Glutamatergic neuron (in vitro differentiated cells): ENCODE data around the gene NFATC1. TPM values are rescaled to one million over a fixed set of nuclear protein-coding genes. Genes with fewer than 3 reads are reported as not detected.

ENCODE experiments used
- DNase-seq: peaks from one replicate; pipeline ENCODE4 v3.0.0; 2022
- H3K27ac Mint-ChIP-seq: one replicate; pipeline ENCODE4 v1.8.0; 2020; ENCODE audit warnings: mild to moderate bottlenecking, mixed read lengths, inconsistent platforms; ENCODE audit not compliant: unreplicated experiment
- H3K27me3 Mint-ChIP-seq: one replicate; pipeline ENCODE4 v1.8.0; 2020; ENCODE audit warnings: mild to moderate bottlenecking, moderate library complexity, mixed read lengths, inconsistent platforms; ENCODE audit not compliant: unreplicated experiment
- H3K36me3 Mint-ChIP-seq: one replicate; pipeline ENCODE4 v1.8.0; 2020; ENCODE audit warnings: mild to moderate bottlenecking, mixed read lengths, inconsistent platforms; ENCODE audit not compliant: unreplicated experiment
- H3K4me1 Mint-ChIP-seq: one replicate; pipeline ENCODE4 v1.8.0; 2020; ENCODE audit warnings: mild to moderate bottlenecking, low read depth, mixed read lengths, inconsistent platforms; ENCODE audit not compliant: unreplicated experiment
- H3K4me3 Mint-ChIP-seq: one replicate; pipeline ENCODE4 v1.8.0; 2020; ENCODE audit warnings: mild to moderate bottlenecking, mixed read lengths, inconsistent platforms; ENCODE audit not compliant: unreplicated experiment
- H3K9me3 Mint-ChIP-seq: one replicate; pipeline ENCODE4 v1.8.0; 2020; ENCODE audit warnings: mild to moderate bottlenecking, moderate library complexity, mixed read lengths, inconsistent platforms; ENCODE audit not compliant: unreplicated experiment
- CTCF ChIP-seq: fragments of 200-600 bp; sonication (generic); IDR thresholded peaks from one replicate; pipeline ENCODE4 v1.5.0; 2021; ENCODE audit not compliant: partially characterized antibody, unreplicated experiment
- total RNA-seq: library from RNA; stranded (reverse); fragmentation: NEBNext Ultra II Directional; extraction: Animal tissue kit (Norgen Biotek cat#: 25700); gene quantifications from one replicate; pipeline ENCODE4 v1.2.1, GENCODE V29; 2021; ENCODE audit not compliant: unreplicated experiment

The NFATC1 gene
- total RNA-seq, 1 donor from 2014 or later, result 5.3 TPM

GRCh38 chr18:79507076-79507545 is 111.4 kb downstream of the NFATC1 start:
- peaks cover 2% of the 10 kb centered on the region for H3K4me1 Mint-ChIP-seq
- peak; percentile 18 for DNase-seq
- peaks cover 10% of the 10 kb centered on the region for H3K9me3 Mint-ChIP-seq
- H3K36me3 Mint-ChIP-seq, result peaks cover 5% of the 10 kb centered on the region
- no peak overlapping the region for H3K4me3 Mint-ChIP-seq
- H3K27me3 Mint-ChIP-seq, result peaks cover 4% of the 10 kb centered on the region
- no peak overlapping the region for H3K27ac Mint-ChIP-seq
- no peak for TF ChIP-seq CTCF

- H3K27ac Mint-ChIP-seq, result no peak overlapping the region
- peaks cover 2% of the 10 kb centered on the region for H3K4me1 Mint-ChIP-seq
- H3K4me3 Mint-ChIP-seq, result no peak overlapping the region
- TF ChIP-seq CTCF, result no peak
- peak; percentile 12 for DNase-seq
- H3K36me3 Mint-ChIP-seq, result peaks cover 5% of the 10 kb centered on the region
- peaks cover 10% of the 10 kb centered on the region for H3K9me3 Mint-ChIP-seq
- H3K27me3 Mint-ChIP-seq, result peaks cover 4% of the 10 kb centered on the region
These were observed 112.1 kb downstream of the NFATC1 start for GRCh38 chr18:79507546-79508480.

GRCh38 chr18:79508565-79509535 is 113.1 kb downstream of the NFATC1 start:
- no peak overlapping the region for H3K27ac Mint-ChIP-seq
- DNase-seq, result peak; percentile 12
- H3K9me3 Mint-ChIP-seq, result peaks cover 10% of the 10 kb centered on the region
- H3K4me1 Mint-ChIP-seq, result peaks cover 2% of the 10 kb centered on the region
- TF ChIP-seq CTCF, result no peak
- peaks cover 4% of the 10 kb centered on the region for H3K27me3 Mint-ChIP-seq
- H3K36me3 Mint-ChIP-seq, result peaks cover 5% of the 10 kb centered on the region
- no peak overlapping the region for H3K4me3 Mint-ChIP-seq

- no peak for TF ChIP-seq CTCF
- DNase-seq, result no peak
- H3K27ac Mint-ChIP-seq, result no peak overlapping the region
- H3K9me3 Mint-ChIP-seq, result peaks cover 6% of the 10 kb centered on the region
- H3K36me3 Mint-ChIP-seq, result no peaks in the 10 kb centered on the region
- H3K27me3 Mint-ChIP-seq, result peaks cover 4% of the 10 kb centered on the region
- no peak overlapping the region for H3K4me3 Mint-ChIP-seq
- peaks cover 2% of the 10 kb centered on the region for H3K4me1 Mint-ChIP-seq
These were observed 113.8 kb downstream of the NFATC1 start for GRCh38 chr18:79509536-79509930.
